Measurements from ENCODE around the gene TAF4. TPM values are rescaled to one million over a fixed set of nuclear protein-coding genes. Genes with fewer than 3 reads are reported as not detected.

TAF4 gene
- total and polyA plus RNA-seq, 2 of the 13 experiments (the other 11 are each of a cell fraction or from before 2014, with no cell fraction given), result 5.9 to 12.0 TPM

GRCh38 chr20:62027698-62028321, 37.9 kb downstream of the TAF4 start:
- Histone ChIP-seq H3K36me3 (replicated peaks in 1 of 2; ENCODE audit: control insufficient read depth in 1 of 2, insufficient read depth in 2 of 2, low read length in 2 of 2) (0 out of 5 replicates have a peak, but pooled peaks cover 0 to 2% of the 10 kb centered on the region in 2 experiments), H4K20me1 (ENCODE audit: insufficient read depth, low read length) (peaks cover 39% of the 10 kb centered on the region), H3K9ac (ENCODE audit: insufficient read depth, low read depth, low read length) (no peak overlapping the region), H3K9me3 (ENCODE audit: low read length) (no peaks in the 10 kb centered on the region), H3K4me1 (ENCODE audit: insufficient read depth, low read length) (peaks cover 96% of the 10 kb centered on the region), H3K27me3 (ENCODE audit: control insufficient read depth in 1 of 2, insufficient read depth in 2 of 2, low read length in 2 of 2) (no peaks in the 10 kb centered on the region), H3K4me3 (replicated peaks in 1 of 3; ENCODE audit: insufficient read depth in 1 of 3, low read depth in 2 of 3, low read length in 3 of 3) (no peak overlapping the region), H3K4me2 (ENCODE audit: low read depth, low read length) (no peak overlapping the region), H3K27ac (ENCODE audit: extremely low read length, insufficient read depth, low read length) (no peak overlapping the region), H3K79me2 (ENCODE audit: insufficient read depth, low read length) (peaks cover 95% of the 10 kb centered on the region), H2AFZ (ENCODE audit: low read length) (no peak overlapping the region)
- in situ Hi-C loops (cut with HindIII; ENCODE audit: extremely low pct_ligation_motif_present, low pct_unique_long_range_greater_than_20kb), result no loop called here
- DNase-seq (ENCODE audit: low spot score) (no peak), FAIRE-seq (peak; percentile 46), ATAC-seq (no peak)
- intact Hi-C loops (cut with micrococcal nuclease; ENCODE audit: unreplicated experiment), result no loop called here
- no TSS peak for BruUV-seq (replicated peaks)
- TF ChIP-seq ZNF670 (CRISPR knock-in tag; IDR thresholded peaks at IDR 0.05; ENCODE audit: borderline replicate concordance) (no peak), KAT2B (IDR thresholded peaks at IDR 0.05; ENCODE audit: borderline replicate concordance, low read depth, low read length) (0 out of 2 replicates have a peak, but pooled peaks have one; percentile 3)
- CTCF ChIA-PET (ENCODE audit: low intra/inter-chr PET ratio, low total read pairs), result no interaction called here
- POLR2A ChIA-PET, result interaction anchor here (1.0 kb wide), 1 partner anchor 38 kb away, joined by 3 read pairs; the partner anchor contains the start of gene TAF4
- WGBS (ENCODE audit: low lambda C conversion rate), result 96% methylated on average over 12 of the region's 12 CpGs

GRCh38 chr20:62027116-62027515, 38.6 kb downstream of the TAF4 start:
- H3K27ac ChIP-seq (ENCODE audit: extremely low read length, insufficient read depth, low read length), result no peak overlapping the region
- TF ChIP-seq ZNF33A (CRISPR knock-in tag; IDR thresholded peaks at IDR 0.05; ENCODE audit: borderline replicate concordance) (no peak), ATF1 (CRISPR knock-in tag; IDR thresholded peaks at IDR 0.05) (no peak), ZNF770 (CRISPR knock-in tag; IDR thresholded peaks at IDR 0.05) (no peak), GPN1 (CRISPR knock-in tag; IDR thresholded peaks at IDR 0.05; ENCODE audit: borderline replicate concordance) (no peak), MXD4 (CRISPR knock-in tag; IDR thresholded peaks at IDR 0.05) (no peak)
- no peak overlapping the region for H2AFZ ChIP-seq (ENCODE audit: low read length)
- peaks cover 35% of the 10 kb centered on the region for H4K20me1 ChIP-seq (ENCODE audit: insufficient read depth, low read length)
- no peak for FAIRE-seq
- H3K4me3 ChIP-seq (replicated peaks in 1 of 3; ENCODE audit: insufficient read depth in 1 of 3, low read depth in 2 of 3, low read length in 3 of 3), result no peak overlapping the region
- no peak overlapping the region for H3K4me2 ChIP-seq (ENCODE audit: low read depth, low read length)
- intact Hi-C loops (cut with micrococcal nuclease; ENCODE audit: unreplicated experiment), result no loop called here
- no peak for ATAC-seq
- H3K27me3 ChIP-seq (ENCODE audit: control insufficient read depth in 1 of 2, insufficient read depth in 2 of 2, low read length in 2 of 2), result no peaks in the 10 kb centered on the region
- ChIA-PET POLR2A (interaction anchor here (1.8 kb wide), 1 partner anchor 109 kb away, joined by 4 read pairs; no protein-coding TSS in a partner anchor), CTCF (ENCODE audit: low intra/inter-chr PET ratio, low total read pairs) (no interaction called here)
- no peaks in the 10 kb centered on the region for H3K9me3 ChIP-seq (ENCODE audit: low read length)
- peaks cover 90% of the 10 kb centered on the region for H3K4me1 ChIP-seq (ENCODE audit: insufficient read depth, low read length)
- no peak for DNase-seq (ENCODE audit: low spot score)
- WGBS (ENCODE audit: low lambda C conversion rate), result 83% methylated on average over 9 of the region's 9 CpGs
- H3K9ac ChIP-seq (ENCODE audit: insufficient read depth, low read depth, low read length), result no peak overlapping the region
- H3K79me2 ChIP-seq (ENCODE audit: insufficient read depth, low read length), result peaks cover 95% of the 10 kb centered on the region
- H3K36me3 ChIP-seq (replicated peaks in 1 of 2; ENCODE audit: control insufficient read depth in 1 of 2, insufficient read depth in 2 of 2, low read length in 2 of 2), result 0 out of 5 replicates have a peak, but pooled peaks cover 0 to 2% of the 10 kb centered on the region in 2 experiments
- no TSS peak for BruUV-seq (replicated peaks)
- in situ Hi-C loops (cut with HindIII; ENCODE audit: extremely low pct_ligation_motif_present, low pct_unique_long_range_greater_than_20kb), result no loop called here

All from HepG2 (cell line).